OCI-M2 (cell line): Measurements from ENCODE around the gene SGO1.

ENCODE experiments used
- DNase-seq: peaks from one replicate; lab custom pipeline; 2025; ENCODE audit not compliant: unreplicated experiment; lab: John Stamatoyannopoulos, UW

SGO1 gene

GRCh38 chr3:20160230-20160629 is 25.8 kb downstream of the SGO1 start:
- no peak for DNase-seq

GRCh38 chr3:20154928-20155327 is 31.1 kb downstream of the SGO1 start:
- DNase-seq, result no peak

GRCh38 chr3:20154078-20154477 is 31.9 kb downstream of the SGO1 start:
- no peak for DNase-seq

- no peak for DNase-seq
Observed at GRCh38 chr3:20148466-20148865, 37.5 kb downstream of the SGO1 start.

GRCh38 chr3:20147361-20147760 is 38.6 kb downstream of the SGO1 start:
- DNase-seq, result no peak

- no peak for DNase-seq
Observed at GRCh38 chr3:20146301-20146700, 39.7 kb downstream of the SGO1 start.

GRCh38 chr3:20145874-20146273 is 40.1 kb downstream of the SGO1 start:
- DNase-seq, result no peak

GRCh38 chr3:20143519-20143918 is 42.5 kb downstream of the SGO1 start:
- no peak for DNase-seq

- DNase-seq, result no peak
Observed at GRCh38 chr3:20142517-20142916, 43.5 kb downstream of the SGO1 start.

- no peak for DNase-seq
Observed at GRCh38 chr3:20141851-20142250, 44.2 kb downstream of the SGO1 start.

GRCh38 chr3:20141316-20141715 is 44.7 kb downstream of the SGO1 start:
- no peak for DNase-seq

GRCh38 chr3:20140881-20141280 is 45.1 kb downstream of the SGO1 start:
- no peak for DNase-seq

GRCh38 chr3:20137647-20138046 is 48.4 kb downstream of the SGO1 start:
- DNase-seq, result no peak

GRCh38 chr3:20136231-20136630 is 49.8 kb downstream of the SGO1 start:
- DNase-seq, result no peak

- DNase-seq, result no peak
Observed at GRCh38 chr3:20130106-20130505, 55.9 kb downstream of the SGO1 start.

- no peak for DNase-seq
Observed at GRCh38 chr3:20128358-20128757, 57.6 kb downstream of the SGO1 start.

- no peak for DNase-seq
Observed at GRCh38 chr3:20125897-20126296, 60.1 kb downstream of the SGO1 start.

GRCh38 chr3:20125289-20125688 is 60.7 kb downstream of the SGO1 start:
- no peak for DNase-seq

- DNase-seq, result no peak
Observed at GRCh38 chr3:20123131-20123652, 62.8 kb downstream of the SGO1 start.

- no peak for DNase-seq
Observed at GRCh38 chr3:20121088-20121487, 64.9 kb downstream of the SGO1 start.
